Kidney epithelial cell (primary cell): Measurements from ENCODE around the gene DENND2A. TPM values are rescaled to one million over a fixed set of nuclear protein-coding genes. Genes with fewer than 3 reads are reported as not detected.
"Not testable (repeated sequence)": the region's sequence is repeated elsewhere in the genome, so short reads cannot be mapped to it uniquely, and the experiment has no call there.

Source experiments
- DNase-seq: peaks from one replicate; pipeline ENCODE4 v3.0.0-alpha.2; 2010; ENCODE audit warnings: low read depth
- H3K27me3 ChIP-seq: 2 replicates; pipeline ENCODE4 v1.6.0; 2011; ENCODE audit warnings: low read length; ENCODE audit not compliant: control insufficient read depth, insufficient read depth
- H3K36me3 ChIP-seq: 2 replicates; pipeline ENCODE4 v1.5.1; 2011; ENCODE audit warnings: low read length; ENCODE audit not compliant: control insufficient read depth, insufficient read depth
- H3K4me3 ChIP-seq: 2 replicates; pipeline ENCODE4 v1.5.1; 2011; ENCODE audit warnings: low read depth, mild to moderate bottlenecking, control low read depth, low read length
- CTCF ChIP-seq: IDR thresholded peaks from 2 replicates; pipeline ENCODE4 v1.5.1; 2011; ENCODE audit warnings: mild to moderate bottlenecking, moderate library complexity, low read length, control low read depth, inconsistent platforms; ENCODE audit not compliant: insufficient read depth, poor library complexity, severe bottlenecking
- total RNA-seq: library from RNA; depleted of rRNA; stranded (reverse); fragments of >200 nt; gene quantifications from 2 replicates; pipeline ENCODE4 v1.2.3, GENCODE V29; 2015

The DENND2A gene
- total RNA-seq, 1 donor from 2014 or later: 14.8 TPM

GRCh38 chr7:140533394-140533872 lies 107.2 kb downstream of the DENND2A start:
- TF ChIP-seq CTCF: no peak
- H3K4me3 ChIP-seq: no peak overlapping the region
- H3K36me3 ChIP-seq: no peaks in the 10 kb centered on the region
- no peaks in the 10 kb centered on the region for H3K27me3 ChIP-seq
- no peak for DNase-seq

GRCh38 chr7:140529428-140529827 lies 111.2 kb downstream of the DENND2A start:
- not testable (repeated sequence) for H3K27me3 ChIP-seq, DNase-seq

GRCh38 chr7:140526787-140527664 lies 113.6 kb downstream of the DENND2A start:
- TF ChIP-seq CTCF: no peak
- no peaks in the 10 kb centered on the region for H3K27me3 ChIP-seq
- H3K36me3 ChIP-seq: no peaks in the 10 kb centered on the region
- no peak for DNase-seq
- no peak overlapping the region for H3K4me3 ChIP-seq

More at GRCh38 chr7:140529428-140529827, 111.2 kb downstream of the DENND2A start:
- H3K4me3 ChIP-seq, H3K36me3 ChIP-seq: not testable (repeated sequence)

GRCh38 chr7:140526214-140526613 lies 114.4 kb downstream of the DENND2A start:
- TF ChIP-seq CTCF: no peak
- Histone ChIP-seq H3K27me3 (no peaks in the 10 kb centered on the region), H3K36me3 (no peaks in the 10 kb centered on the region), H3K4me3 (no peak overlapping the region)
- no peak for DNase-seq

- DNase-seq: no peak
- H3K27me3 ChIP-seq: no peaks in the 10 kb centered on the region
- H3K4me3 ChIP-seq: no peak overlapping the region
- H3K36me3 ChIP-seq: no peaks in the 10 kb centered on the region
- TF ChIP-seq CTCF: no peak
Observed at GRCh38 chr7:140525743-140526142, 114.9 kb downstream of the DENND2A start.

GRCh38 chr7:140521421-140521820 lies 119.2 kb downstream of the DENND2A start:
- H3K4me3 ChIP-seq: no peak overlapping the region
- H3K36me3 ChIP-seq: peaks cover 3% of the 10 kb centered on the region
- no peaks in the 10 kb centered on the region for H3K27me3 ChIP-seq
- TF ChIP-seq CTCF: no peak
- DNase-seq: no peak
